Subcutaneous adipose tissue (tissue), 4 donors: ENCODE results near the gene PLXNB2. TPM values are rescaled to one million over a fixed set of nuclear protein-coding genes. Genes with fewer than 3 reads are reported as not detected.

Experiments
- CTCF ChIP-seq: fragments of 450-650 bp; IDR thresholded peaks from one replicate; pipeline ENCODE4 v1.5.1; 2016; ENCODE audit warnings: low read depth, mild to moderate bottlenecking, control low read depth, antibody characterized with exemption, moderate library complexity
- total RNA-seq, 4 donors: library from RNA; depleted of rRNA; stranded (reverse); fragments of >200 nt; gene quantifications; one replicate each; pipeline ENCODE4 v1.1.0, GENCODE V29; 2016

Gene PLXNB2
- 100 to 1,000 TPM in 2 of 4 donors, 10 to 100 TPM in 2; 59.2 to 128 (median 97.0) TPM for total RNA-seq

- TF ChIP-seq CTCF = no peak
Measured at GRCh38 chr22:50306753-50307749, at the start of gene PLXNB2. TSS of gene PLXNB2 (minus strand) at chr22:50307646. CDS start at chr22:50290584, 17,062 bp downstream.

- no peak for TF ChIP-seq CTCF
Measured at GRCh38 chr22:50357222-50357621, 49.8 kb upstream of the PLXNB2 start.

- TF ChIP-seq CTCF = no peak
Measured at GRCh38 chr22:50356186-50356585, 48.7 kb upstream of the PLXNB2 start.

- TF ChIP-seq CTCF = no peak
Measured at GRCh38 chr22:50348058-50348457, 40.6 kb upstream of the PLXNB2 start.

- no peak for TF ChIP-seq CTCF
Measured at GRCh38 chr22:50347157-50347556, 39.7 kb upstream of the PLXNB2 start.

- TF ChIP-seq CTCF = no peak
Measured at GRCh38 chr22:50346470-50346869, 39.0 kb upstream of the PLXNB2 start.

GRCh38 chr22:50343541-50343935 lies 36.1 kb upstream of the PLXNB2 start:
- no peak for TF ChIP-seq CTCF
